ENCODE measurements around the gene PRR29.

Gene PRR29

DNA sequence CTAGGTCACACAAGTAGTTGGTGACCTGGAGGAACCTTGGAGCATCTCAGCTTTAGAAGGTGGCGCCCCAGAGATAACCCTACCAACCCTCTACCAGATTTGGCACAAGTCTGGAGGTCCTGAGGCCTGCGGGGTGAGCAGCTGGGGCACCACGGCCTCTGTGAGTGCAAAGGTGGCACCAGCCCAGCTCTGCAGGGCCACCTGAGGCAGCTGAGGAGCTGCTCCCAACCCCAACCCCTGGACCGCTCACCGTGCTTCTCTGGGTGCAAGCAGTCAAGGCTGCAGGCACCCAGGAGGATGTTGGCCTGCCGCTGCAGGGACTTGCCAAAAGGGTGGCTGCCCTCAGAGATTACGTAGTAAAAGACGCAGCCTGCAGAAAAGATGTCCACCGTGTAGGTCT lies 50.7 kb downstream of the PRR29 start:
- DNase-seq (ENCODE audit: low read depth) = no peak
- H3K4me3 ChIP-seq (ENCODE audit: low read depth, low read length) = no peak overlapping the region
- TF ChIP-seq, protein P1, sequence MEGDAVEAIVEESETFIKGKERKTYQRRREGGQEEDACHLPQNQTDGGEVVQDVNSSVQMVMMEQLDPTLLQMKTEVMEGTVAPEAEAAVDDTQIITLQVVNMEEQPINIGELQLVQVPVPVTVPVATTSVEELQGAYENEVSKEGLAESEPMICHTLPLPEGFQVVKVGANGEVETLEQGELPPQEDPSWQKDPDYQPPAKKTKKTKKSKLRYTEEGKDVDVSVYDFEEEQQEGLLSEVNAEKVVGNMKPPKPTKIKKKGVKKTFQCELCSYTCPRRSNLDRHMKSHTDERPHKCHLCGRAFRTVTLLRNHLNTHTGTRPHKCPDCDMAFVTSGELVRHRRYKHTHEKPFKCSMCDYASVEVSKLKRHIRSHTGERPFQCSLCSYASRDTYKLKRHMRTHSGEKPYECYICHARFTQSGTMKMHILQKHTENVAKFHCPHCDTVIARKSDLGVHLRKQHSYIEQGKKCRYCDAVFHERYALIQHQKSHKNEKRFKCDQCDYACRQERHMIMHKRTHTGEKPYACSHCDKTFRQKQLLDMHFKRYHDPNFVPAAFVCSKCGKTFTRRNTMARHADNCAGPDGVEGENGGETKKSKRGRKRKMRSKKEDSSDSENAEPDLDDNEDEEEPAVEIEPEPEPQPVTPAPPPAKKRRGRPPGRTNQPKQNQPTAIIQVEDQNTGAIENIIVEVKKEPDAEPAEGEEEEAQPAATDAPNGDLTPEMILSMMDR (conservative IDR thresholded peaks at IDR 0.05; ENCODE audit: low read depth, low read length) = no peak

DNA sequence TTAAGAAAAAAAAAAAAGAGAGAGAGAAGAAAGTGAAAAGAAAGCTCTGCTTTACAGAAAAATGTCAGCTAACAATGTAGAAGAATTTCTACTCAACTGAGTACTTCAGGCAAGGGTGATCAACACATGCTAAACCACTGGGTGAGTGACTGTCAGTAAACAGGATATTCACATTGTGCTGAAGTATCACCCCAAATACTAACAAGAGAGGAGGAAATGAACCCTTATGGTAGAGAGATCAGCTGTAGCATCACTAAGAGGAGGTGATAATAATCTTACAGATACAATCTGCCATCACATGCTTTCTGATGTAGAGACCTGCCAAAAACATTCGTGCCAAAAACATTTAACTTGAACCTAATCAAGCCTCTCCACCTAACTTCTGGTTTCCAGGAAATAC lies 53.0 kb downstream of the PRR29 start:
- no peak for DNase-seq (ENCODE audit: low read depth)
- H3K4me3 ChIP-seq (ENCODE audit: low read depth, low read length) = no peak overlapping the region
- TF ChIP-seq, protein P1 (conservative IDR thresholded peaks at IDR 0.05; ENCODE audit: low read depth, low read length) = no peak

DNA sequence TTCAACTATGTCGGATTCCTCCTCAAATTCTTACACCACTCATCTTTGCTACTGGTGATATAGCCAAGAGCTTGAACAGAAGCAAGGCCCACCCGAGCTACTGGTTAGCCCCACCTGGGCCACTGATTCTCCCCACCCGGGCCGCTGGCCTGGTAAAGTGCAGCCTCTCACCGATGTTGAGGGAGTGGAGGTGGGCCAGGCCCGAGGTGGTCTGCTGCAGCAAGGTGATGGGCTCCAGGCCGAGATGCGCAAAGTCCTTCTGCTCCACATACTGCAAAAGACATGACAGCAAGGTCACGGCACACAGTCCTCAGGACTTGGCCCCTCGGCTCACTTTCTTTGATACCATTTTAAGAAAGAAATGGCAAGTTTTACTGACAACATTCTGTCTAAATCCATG lies 55.0 kb downstream of the PRR29 start:
- TF ChIP-seq, protein P1 (conservative IDR thresholded peaks at IDR 0.05; ENCODE audit: low read depth, low read length) = no peak
- no peak overlapping the region for H3K4me3 ChIP-seq (ENCODE audit: low read depth, low read length)
- DNase-seq (ENCODE audit: low read depth) = no peak
